RWPE2 (cell line): Measurements from ENCODE around the gene CA6.
"Not testable (repeated sequence)": the region's sequence is repeated elsewhere in the genome, so short reads cannot be mapped to it uniquely, and the experiment has no call there.

Experiments
- ATAC-seq: fragments of 200-7000 bp; cut with Tn5 transposase; 3 replicates; pipeline ENCODE4 v1.9.1; 2021; ENCODE audit warnings: low read depth
- DNase-seq: peaks from one replicate; pipeline ENCODE4 v3.0.0-alpha.2; 2020; ENCODE audit warnings: low spot score
- H3K27ac ChIP-seq: fragments of 450-650 bp; 2 replicates; pipeline ENCODE4 v1.5.1; 2017; ENCODE audit warnings: mild to moderate bottlenecking; ENCODE audit not compliant: poor library complexity, severe bottlenecking
- H3K27me3 ChIP-seq: fragments of 250-450 bp; sonication (Bioruptor Pico); 2 replicates; pipeline ENCODE4 v1.5.1; 2021; ENCODE audit warnings: mild to moderate bottlenecking, moderate library complexity; ENCODE audit not compliant: insufficient read depth, poor library complexity, severe bottlenecking
- H3K36me3 ChIP-seq: fragments of 250-450 bp; sonication (Bioruptor Pico); 2 replicates; pipeline ENCODE4 v1.5.1; 2020; ENCODE audit warnings: low read depth, mild to moderate bottlenecking, moderate library complexity
- H3K4me1 ChIP-seq: fragments of 250-450 bp; sonication (Bioruptor Pico); 2 replicates; pipeline ENCODE4 v1.5.1; 2021; ENCODE audit warnings: mild to moderate bottlenecking, moderate library complexity; ENCODE audit not compliant: insufficient read depth, poor library complexity, severe bottlenecking
- H3K4me3 ChIP-seq: fragments of 250-450 bp; sonication (Bioruptor Pico); 2 replicates; pipeline ENCODE4 v1.5.1; 2021; ENCODE audit warnings: mild to moderate bottlenecking, moderate library complexity; ENCODE audit not compliant: severe bottlenecking
- H3K9me3 ChIP-seq: fragments of 250-450 bp; sonication (Bioruptor Pico); 2 replicates; pipeline ENCODE4 v1.5.1; 2021; ENCODE audit warnings: mild to moderate bottlenecking, moderate library complexity; ENCODE audit not compliant: severe bottlenecking
- TF ChIP-seq, protein P1 (sequence below): fragments of 450-650 bp; IDR thresholded peaks from one replicate; pipeline ENCODE4 v1.5.1; 2017; ENCODE audit warnings: mild to moderate bottlenecking, moderate library complexity; ENCODE audit not compliant: poor library complexity, severe bottlenecking

CA6 gene

DNA sequence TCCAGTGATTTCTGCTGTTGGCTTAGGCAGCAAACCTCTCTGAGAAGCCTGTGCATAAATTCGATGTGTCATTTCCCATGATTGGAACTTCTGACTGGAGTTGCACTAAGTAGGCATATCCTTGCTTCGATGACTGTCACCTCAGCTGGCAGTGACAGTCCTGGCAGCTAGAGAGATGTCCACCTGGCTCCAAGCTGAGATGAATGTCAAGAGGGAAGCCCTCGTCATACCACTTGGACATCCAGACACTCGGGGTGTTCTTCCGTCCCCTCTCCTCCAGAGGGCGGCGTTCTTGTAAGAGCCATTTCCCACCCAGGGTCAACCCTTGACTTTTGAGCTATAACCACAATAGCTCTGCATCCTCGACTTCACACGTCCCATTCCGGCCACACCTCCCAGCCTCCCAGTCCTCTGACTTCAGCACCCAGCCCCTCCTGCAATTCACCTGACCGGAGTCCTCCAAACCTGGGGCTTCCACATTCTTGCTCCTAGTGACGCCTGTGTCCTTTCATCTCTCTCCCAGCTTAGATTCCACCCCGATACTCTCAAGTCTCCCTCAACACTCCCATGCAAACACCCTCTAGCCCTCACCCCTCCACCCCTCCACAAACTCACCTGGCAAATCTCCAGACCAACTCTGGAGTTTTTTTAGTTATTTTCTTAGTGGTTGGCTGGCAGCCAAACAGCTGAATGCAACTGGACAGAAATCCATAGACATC is 17.3 kb downstream of the CA6 start:
- ATAC-seq = peak; percentile 38; the same call in 1 of the 3 replicates

DNA sequence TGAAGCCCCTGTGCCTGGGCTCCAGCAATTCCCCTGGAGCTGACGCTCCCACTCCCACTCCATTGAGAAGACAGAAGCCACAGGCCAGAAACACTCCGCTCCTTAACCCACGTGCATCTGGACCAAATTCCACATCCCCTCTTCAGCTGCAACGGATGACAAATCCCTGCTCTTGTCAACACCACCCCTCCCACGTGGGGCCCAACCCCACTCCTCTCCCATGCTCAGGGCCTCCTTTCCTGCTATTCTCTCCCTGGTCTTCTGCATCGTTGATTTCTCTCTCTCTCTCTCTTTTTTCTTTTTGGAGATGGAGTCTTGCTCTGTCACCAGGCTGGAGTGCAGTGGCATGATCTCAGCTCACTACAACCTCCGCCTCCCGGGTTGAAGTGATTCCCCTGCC is 18.3 kb downstream of the CA6 start:
- Histone ChIP-seq H3K4me1 (no peaks in the 10 kb centered on the region), H3K4me3 (no peak overlapping the region), H3K27ac (no peak overlapping the region), H3K9me3 (no peaks in the 10 kb centered on the region), H3K27me3 (no peaks in the 10 kb centered on the region), H3K36me3 (no peaks in the 10 kb centered on the region)
- DNase-seq (no peak), ATAC-seq (no peak)
- TF ChIP-seq, protein P1, sequence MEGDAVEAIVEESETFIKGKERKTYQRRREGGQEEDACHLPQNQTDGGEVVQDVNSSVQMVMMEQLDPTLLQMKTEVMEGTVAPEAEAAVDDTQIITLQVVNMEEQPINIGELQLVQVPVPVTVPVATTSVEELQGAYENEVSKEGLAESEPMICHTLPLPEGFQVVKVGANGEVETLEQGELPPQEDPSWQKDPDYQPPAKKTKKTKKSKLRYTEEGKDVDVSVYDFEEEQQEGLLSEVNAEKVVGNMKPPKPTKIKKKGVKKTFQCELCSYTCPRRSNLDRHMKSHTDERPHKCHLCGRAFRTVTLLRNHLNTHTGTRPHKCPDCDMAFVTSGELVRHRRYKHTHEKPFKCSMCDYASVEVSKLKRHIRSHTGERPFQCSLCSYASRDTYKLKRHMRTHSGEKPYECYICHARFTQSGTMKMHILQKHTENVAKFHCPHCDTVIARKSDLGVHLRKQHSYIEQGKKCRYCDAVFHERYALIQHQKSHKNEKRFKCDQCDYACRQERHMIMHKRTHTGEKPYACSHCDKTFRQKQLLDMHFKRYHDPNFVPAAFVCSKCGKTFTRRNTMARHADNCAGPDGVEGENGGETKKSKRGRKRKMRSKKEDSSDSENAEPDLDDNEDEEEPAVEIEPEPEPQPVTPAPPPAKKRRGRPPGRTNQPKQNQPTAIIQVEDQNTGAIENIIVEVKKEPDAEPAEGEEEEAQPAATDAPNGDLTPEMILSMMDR = no peak

More for the DNA sequence above, 17.3 kb downstream of the CA6 start:
- no peaks in the 10 kb centered on the region for H3K36me3 ChIP-seq
- no peaks in the 10 kb centered on the region for H3K27me3 ChIP-seq
- H3K4me3 ChIP-seq = no peak overlapping the region
- no peak for DNase-seq
- TF ChIP-seq, protein P1 = peak; percentile 52
- no peak overlapping the region for H3K27ac ChIP-seq
- H3K9me3 ChIP-seq = no peaks in the 10 kb centered on the region
- no peaks in the 10 kb centered on the region for H3K4me1 ChIP-seq

DNA sequence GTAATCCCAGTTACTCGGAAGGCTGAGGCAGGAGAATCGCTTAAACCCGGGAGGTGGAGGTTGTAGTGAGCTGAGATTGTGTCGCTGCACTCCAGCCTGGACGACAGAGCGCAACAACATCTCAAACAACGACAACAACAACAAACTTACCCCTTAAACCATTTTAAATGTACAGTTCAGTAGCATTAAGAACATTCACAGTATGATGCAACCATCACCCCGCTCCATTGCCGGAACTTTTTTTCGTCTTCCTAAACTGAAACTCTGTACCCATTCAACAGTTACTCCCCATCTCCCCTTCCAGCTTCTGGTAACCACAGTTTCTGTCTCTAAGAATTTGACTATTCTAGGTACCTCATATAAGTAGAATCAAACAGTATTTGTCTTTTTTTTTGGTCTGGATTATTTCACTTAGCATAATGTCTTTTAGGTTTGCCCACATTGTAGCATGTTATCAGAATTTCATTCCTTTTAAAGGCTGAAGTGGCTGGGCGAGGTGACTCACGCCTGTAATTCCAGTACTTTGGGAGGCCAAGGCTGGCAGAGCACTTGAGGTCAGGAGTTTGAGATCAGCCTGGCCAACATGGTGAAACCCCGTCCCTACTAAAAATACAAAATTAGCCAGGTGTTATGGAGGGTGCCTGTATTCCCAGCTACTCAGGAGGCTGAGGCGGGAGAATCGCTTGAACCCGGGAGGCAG is 19.6 kb downstream of the CA6 start:
- TF ChIP-seq, protein P1 = no peak
- H3K4me3 ChIP-seq = no peak overlapping the region
- no peaks in the 10 kb centered on the region for H3K4me1 ChIP-seq
- no peaks in the 10 kb centered on the region for H3K36me3 ChIP-seq
- no peak overlapping the region for H3K27ac ChIP-seq
- ATAC-seq (no peak), DNase-seq (no peak)
- H3K27me3 ChIP-seq = no peaks in the 10 kb centered on the region
- no peaks in the 10 kb centered on the region for H3K9me3 ChIP-seq

DNA sequence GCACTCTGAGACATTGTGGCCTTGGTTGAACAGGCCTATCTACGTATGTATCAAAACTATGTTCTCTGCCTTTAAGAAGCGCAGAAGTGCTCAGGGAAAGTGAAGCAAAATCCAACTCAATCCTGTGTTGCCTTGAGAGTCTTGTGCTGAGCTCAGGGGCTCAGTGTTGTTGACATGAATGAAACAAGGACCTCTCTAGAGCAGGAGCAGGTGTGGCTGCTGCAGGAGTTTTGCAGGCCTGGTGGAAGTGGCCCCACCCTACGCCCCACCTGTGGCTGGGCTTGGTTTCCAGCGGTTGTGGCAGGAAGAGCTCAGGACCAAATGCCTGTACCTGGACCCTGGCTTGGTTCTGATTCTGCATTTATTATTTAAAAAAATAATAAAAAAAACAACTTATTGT is 20.9 kb downstream of the CA6 start:
- Histone ChIP-seq H3K9me3 (no peaks in the 10 kb centered on the region), H3K4me1 (no peaks in the 10 kb centered on the region), H3K27ac (no peak overlapping the region), H3K4me3 (no peak overlapping the region), H3K27me3 (no peaks in the 10 kb centered on the region), H3K36me3 (no peaks in the 10 kb centered on the region)
- TF ChIP-seq, protein P1 = no peak
- no peak for DNase-seq
- ATAC-seq = no peak

DNA sequence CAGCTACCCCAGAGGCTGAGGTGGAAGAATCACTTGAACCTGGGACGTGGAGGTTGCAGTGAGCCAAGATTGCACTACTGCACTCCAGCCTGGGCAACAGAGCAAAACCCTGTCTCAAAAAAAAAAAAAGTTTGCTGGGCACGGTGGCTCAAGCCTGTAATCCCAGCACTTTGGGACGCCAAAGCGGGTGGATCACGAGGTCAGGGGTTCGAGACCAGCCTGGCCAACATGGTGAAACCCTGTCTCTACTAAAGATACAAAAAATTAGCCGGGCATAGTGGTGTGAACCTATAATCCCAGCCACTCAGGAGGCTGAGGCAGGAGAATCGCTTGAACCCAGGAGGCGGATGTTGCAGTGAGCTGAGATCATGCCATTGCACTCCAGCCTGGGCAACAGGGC is 23.2 kb downstream of the CA6 start:
- H3K36me3 ChIP-seq, DNase-seq, ATAC-seq, H3K4me3 ChIP-seq, H3K4me1 ChIP-seq, H3K9me3 ChIP-seq, H3K27me3 ChIP-seq, H3K27ac ChIP-seq: not testable (repeated sequence)
